ENCODE results near the gene SLC22A14.
"Not testable (repeated sequence)": the region's sequence is repeated elsewhere in the genome, so short reads cannot be mapped to it uniquely, and the experiment has no call there.

Gene SLC22A14

GRCh38 chr3:38281895-38282686 is at the start of gene SLC22A14:
TSS of gene SLC22A14 (plus strand) at chr3:38282294. CDS start at chr3:38306027, 23,733 bp downstream.
- no peak for DNase-seq

GRCh38 chr3:38232701-38233100 is 49.4 kb upstream of the SLC22A14 start:
- no peak for DNase-seq

- no peak for DNase-seq
Observed at GRCh38 chr3:38235466-38235865, 46.6 kb upstream of the SLC22A14 start.

DNA sequence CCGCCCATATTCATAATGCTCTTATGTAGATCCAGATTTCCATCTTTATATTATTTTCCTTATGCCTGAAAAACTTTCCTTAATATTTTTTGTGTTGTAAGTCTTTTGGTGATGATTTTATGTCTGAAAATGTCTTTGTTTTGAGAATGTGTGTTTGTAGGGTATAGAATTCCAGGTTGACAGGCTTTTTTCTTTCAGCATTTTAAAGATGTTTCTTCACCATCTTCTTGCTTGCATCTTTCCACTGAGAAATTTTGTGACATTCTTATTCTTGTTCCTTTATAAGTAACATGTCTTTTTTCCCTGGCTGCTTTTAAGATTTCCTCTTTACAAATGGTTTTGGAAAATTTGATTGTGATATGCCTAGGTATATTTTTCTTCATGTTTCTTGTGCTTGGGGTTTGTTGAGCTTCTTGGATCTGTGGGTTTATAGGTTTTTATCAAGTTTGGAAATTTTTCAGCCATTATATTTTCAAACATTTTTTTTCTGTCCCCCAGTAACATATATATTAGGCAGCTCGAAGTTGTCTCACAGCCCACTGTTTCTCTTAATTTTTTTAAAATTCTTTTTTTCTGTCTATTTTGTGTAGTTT is 43.6 kb upstream of the SLC22A14 start:
- no peak for DNase-seq

DNA sequence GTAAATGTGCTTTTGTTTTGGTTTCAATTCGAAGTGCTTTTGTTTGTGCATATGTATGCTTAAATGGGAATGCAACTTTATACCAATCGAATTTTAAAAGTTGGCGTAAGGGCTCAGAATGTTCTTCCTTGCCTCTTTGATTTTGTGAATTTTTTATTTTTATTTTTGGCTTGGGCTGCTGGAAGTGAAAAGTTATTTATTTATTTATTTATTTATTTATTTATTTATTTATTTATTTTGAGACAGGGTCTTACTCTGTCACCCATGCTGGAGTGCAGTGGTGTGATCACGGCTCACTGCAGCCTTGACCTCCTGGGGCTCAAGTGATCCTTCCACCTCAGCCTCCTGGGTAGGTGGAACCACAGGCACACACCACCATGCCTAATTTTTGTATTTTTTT is 39.3 kb upstream of the SLC22A14 start:
- DNase-seq, result not testable (repeated sequence)

DNA sequence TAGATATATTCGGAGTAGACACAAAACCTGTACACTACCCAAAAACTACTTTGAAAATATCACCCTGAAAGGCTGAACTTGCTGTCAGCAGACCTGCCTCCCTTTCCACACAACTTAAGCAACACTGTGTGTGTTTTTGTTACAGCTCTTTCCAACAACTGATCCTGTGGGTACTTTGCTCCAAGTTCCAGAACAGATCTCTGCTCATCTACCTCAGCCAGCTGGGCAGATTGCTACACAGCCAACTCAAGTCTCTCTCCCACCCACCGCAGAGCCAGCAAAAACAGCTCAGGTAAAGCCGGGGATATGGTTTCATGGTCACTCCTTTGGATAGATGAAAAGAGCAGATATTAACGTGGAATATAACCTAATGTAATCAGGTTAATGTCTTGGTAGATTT is 36.2 kb upstream of the SLC22A14 start:
- no peak for DNase-seq

- DNase-seq, result no peak
Observed at GRCh38 chr3:38247366-38248035, 34.6 kb upstream of the SLC22A14 start.

DNA sequence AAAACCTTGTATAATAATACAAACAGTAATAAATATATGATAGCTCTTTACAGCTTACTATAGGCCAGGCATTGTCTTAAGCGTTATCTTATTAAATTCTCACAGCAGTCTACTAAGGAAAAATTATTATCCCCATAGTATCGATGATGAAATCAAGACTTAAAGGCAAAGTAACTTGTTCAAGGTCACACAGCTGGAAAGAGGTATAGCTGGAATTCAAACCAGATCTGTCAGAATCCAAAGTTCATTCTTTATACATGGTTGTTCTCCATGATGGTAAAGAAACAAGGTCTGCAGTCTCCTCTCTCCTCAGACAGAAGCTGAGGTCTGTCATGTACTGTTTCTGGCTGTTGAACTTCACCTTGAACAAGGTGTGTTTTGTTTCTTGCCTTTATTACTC is 31.9 kb upstream of the SLC22A14 start:
- no peak for DNase-seq

GRCh38 chr3:38251197-38251596 is 30.9 kb upstream of the SLC22A14 start:
- DNase-seq, result no peak

DNA sequence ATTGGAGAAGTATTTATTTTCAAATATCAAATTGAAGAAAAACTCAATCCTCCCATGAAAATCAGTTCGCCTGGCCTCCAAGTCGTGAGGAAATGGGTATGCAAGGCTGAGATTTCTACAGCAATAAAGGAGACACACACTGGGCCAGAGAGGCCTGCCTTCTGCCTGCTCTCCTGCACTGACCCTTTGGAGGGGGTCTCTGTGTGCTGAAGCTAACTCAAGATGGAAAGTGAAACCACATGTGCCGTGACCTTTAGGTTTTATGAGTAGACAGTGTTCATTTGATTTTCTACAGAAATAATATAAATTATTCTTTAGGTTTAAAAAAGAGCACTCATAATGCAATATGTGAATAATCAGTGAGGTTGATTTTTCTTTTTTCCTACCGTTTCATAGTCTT is 28.4 kb upstream of the SLC22A14 start:
- no peak for DNase-seq

GRCh38 chr3:38254872-38255271 is 27.2 kb upstream of the SLC22A14 start:
- no peak for DNase-seq

DNA sequence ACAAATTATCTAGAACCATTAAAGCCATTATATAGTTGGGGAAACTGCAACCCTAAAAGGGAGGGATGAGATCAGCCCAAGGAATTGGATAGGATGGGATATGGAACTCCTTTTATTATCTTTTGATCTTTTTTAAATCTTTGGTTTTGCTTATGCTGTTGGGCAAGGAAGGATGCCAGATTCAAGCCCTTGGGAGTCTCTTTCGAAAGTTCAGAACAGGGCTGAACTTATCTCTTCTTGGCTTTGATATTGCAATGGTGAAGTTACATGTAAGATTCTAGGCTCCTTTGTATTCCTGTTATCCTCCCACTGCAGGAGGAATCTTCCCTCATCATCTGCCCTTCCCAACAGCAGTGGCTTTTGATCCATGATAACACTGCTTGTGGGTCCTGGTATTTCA is 26.5 kb upstream of the SLC22A14 start:
- no peak for DNase-seq

DNA sequence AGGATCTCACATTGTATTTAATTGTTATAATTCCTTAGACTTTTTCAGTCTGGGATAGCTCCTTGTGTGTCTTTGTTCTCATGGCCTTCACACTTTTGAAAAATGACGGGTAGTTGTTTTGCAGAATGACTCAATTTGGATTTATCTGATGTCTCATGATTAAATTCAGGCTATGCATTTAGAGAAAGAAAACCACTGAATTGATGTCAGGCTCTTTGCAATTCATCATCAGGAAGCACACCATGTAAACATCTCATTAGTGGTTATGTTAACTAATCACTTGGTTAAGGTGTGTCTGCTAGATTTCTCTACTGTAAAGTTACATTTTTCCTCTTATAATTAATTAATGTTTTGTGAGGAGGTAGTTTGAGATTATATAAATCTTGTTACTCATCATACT is 24.5 kb upstream of the SLC22A14 start:
- no peak for DNase-seq

- no peak for DNase-seq
Observed at GRCh38 chr3:38260474-38260873, 21.6 kb upstream of the SLC22A14 start.

DNA sequence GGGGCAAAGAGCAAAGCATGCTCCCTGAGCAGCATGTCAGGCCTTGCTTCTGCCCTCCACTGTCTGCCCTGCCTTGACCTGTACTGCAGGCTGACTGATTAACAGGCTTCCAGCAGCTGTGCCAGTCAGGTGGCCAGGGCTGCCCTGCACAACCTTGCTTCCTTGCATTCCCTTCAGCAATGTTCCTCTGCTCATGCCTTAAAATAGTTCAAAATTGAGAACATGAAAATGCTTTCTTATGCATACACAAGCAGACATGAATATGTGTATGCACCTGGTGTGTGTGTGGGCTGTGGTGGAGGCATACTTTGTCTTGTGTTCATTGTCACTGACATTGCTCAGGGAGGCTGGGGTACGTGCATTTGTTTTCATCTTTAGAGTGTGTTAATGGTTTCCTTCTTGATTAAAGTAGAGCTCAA is 17.7 kb upstream of the SLC22A14 start:
- DNase-seq, result no peak

DNA sequence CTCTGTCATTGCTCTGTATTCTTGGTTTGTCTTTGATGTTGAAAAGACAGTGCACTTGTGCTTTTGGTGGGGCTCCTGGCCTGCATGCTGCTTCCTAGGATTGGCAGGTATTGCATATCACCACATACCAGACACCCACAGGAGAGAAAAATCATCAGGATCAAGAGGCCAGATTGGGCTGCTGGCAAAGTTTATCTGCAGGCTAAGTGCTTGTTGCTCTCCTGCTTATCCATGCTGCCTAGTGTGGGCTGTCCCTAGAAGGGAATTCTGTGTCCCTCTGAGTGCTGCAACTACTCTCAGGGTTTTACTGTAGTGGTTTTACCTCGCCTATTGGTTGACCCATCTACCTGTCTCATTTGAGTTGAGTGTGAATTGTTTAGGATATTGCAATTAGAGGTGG is 17.3 kb upstream of the SLC22A14 start:
- no peak for DNase-seq

DNA sequence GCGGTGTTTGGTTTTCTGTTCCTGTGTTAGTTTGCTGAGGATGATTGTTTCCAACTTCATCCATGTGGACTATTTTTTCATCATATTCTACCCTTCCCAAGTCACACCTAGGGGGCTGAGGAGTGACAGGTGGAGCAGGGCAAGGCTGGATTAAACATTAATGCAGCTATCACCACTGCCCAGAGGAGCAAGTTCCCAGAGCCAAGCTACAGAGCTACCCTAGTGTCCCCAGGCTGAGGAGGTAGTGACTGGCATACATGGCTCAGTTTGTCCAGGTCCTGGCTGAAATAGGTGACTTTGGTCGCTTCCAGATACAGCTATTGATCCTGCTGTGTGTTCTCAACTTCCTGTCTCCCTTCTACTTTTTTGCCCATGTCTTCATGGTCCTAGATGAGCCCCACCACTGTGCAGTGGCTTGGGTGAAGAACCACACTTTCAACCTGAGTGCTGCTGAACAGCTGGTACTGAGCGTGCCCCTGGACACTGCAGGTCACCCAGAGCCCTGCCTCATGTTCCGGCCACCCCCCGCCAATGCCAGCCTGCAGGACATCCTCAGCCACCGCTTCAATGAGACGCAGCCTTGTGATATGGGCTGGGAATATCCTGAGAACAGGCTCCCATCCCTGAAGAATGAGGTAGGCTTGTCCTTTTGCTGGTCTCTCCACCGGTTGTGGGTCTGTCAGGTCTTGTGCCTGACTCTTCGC is 16.3 kb upstream of the SLC22A14 start, which contains the start of gene SLC22A13:
Gene SLC22A13 (plus strand): TSS at position 209 of the 704 bp plus-strand sequence. CDS start 49 bp downstream, at position 258.
- no peak for DNase-seq

DNA sequence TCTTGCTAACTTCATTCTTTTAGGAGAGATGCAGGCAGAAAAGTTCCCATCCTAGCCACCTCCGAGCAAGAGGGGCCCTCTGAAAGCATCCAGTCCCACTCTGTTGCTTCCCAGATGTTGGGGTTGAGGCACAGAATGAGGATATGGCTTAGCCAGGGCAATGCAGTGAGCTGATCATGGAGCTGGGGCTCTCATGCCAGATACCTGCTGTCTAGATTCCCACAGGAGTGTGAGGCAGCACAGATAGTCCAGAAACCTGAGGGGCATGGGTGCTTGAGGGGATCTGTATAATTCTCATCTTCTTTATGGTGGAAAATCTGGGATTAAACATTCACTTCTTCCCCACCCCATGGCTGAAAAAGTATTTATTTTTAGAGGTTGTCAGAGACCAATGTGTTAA is 15.3 kb upstream of the SLC22A14 start:
- DNase-seq, result no peak

GRCh38 chr3:38267662-38268061 is 14.4 kb upstream of the SLC22A14 start:
- DNase-seq, result no peak

DNA sequence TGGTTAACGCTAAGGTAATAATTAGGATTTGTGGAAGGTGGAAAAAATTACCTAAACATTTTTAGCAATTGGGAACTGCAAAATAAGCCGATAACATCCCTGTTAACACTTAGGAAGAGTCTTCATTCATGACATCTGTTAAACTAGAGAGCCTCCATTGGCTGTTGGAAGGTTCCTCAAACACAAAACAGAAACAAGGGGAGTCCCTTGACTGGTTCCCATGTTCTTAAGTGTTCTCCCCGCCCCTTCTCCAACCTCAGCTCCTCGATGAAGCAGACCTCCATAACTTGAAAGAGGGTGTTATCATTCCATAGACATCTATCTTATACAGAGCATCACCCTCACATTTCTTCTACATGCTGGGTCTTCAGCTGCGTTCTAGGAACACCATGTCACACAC is 14.0 kb upstream of the SLC22A14 start:
- no peak for DNase-seq

DNA sequence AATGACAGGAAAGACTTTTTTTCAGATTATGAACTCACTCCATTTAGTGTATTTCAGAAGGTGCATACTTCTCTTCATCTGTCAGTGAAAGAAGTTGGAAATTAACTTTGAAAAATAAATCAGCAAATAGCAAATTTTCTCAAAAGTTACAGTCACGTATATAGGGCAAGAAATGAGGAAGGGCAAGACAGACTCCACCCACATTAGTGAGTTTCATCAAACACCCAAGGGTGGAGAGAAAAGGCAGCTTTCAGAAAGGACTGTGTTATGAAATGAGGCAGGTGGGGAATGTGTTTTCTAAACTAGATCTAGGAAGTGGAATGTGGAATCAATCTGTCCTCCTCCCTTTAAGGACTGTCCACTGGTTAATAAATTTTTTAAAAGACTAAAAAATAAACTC is 13.6 kb upstream of the SLC22A14 start:
- no peak for DNase-seq

DNA sequence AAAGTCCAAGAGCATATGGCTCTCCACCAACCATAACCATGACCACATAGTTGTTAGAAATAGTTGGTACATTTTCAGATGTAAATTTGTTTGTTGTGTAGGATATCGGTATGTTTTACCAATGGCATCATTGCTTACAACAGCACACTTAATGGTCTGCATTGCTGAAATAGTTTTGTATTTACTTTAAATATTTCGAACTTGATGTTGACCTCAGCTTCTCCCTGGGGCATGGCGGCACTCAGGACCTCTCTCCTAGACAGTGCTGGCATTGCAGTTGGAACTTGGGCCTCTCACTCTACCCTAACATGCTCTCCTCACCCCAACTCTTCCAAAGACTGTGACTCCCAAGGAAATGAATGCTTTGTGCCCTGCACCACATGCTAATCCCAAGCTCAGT is 11.5 kb upstream of the SLC22A14 start:
- no peak for DNase-seq

DNA sequence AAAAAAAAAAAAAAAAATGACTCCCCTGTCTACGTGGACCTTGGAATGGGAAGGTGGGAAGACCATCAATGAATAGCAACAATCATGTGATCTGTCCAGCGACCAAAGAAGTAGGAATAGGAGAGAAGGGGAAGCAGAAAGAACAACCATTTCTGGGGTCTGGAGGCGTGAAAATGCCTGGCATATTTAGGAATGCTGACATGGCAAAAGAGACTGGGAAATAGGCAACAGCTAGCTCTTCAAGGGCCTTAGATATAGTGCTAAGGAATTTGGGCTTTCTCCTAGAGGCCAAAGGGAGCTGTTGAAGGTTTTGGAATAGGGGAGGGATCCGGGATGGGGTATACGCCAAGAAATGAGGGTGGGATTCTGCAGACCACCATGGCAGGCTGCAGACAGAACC is 10.5 kb upstream of the SLC22A14 start:
- DNase-seq, result no peak

Data from stimulated activated CD4-positive, alpha-beta T cell treated with anti-CD3 and anti-CD28 coated beads, Interleukin-4, amount 100 ng/mL, for 4 hours (primary cell).